A673 (cell line): ENCODE results near the gene BBS10. TPM values are rescaled to one million over a fixed set of nuclear protein-coding genes. Genes with fewer than 3 reads are reported as not detected.

Source experiments
- BruUV-seq: library from RNA; stranded (reverse); fragments of 400-500 nt; replicated peaks from 2 replicates; lab custom pipeline; 2021; lab: Mats Ljungman, UMichigan
- CTCF ChIA-PET: fragments of 300-600 bp; sonication (Branson Sonifier 250); formaldehyde crosslinking; loops from one replicate; lab custom pipeline; 2022; ENCODE audit warnings: antibody characterized with exemption; lab: Charles Lee
- POLR2A ChIA-PET: fragments of 300-600 bp; sonication (Branson Sonifier 250); formaldehyde crosslinking; loops from one replicate; lab custom pipeline; 2022; ENCODE audit warnings: antibody characterized with exemption; ENCODE audit not compliant: low non-redundant PET; lab: Charles Lee
- DNase-seq: peaks from one replicate; pipeline ENCODE4 v3.0.0-alpha.2; 2015; ENCODE audit warnings: low spot score
- H3K27ac ChIP-seq: fragments of 200-600 bp; sonication (generic); 2 replicates; pipeline ENCODE4 v1.5.1; 2016; ENCODE audit warnings: mixed run types, low read depth, mild to moderate bottlenecking, mixed read lengths, antibody characterized with exemption, low read length; ENCODE audit not compliant: poor library complexity, severe bottlenecking
- H3K27me3 ChIP-seq: fragments of 200-600 bp; sonication (generic); replicated peaks from 2 replicates; pipeline ENCODE4 v1.6.1; 2017; ENCODE audit warnings: mixed run types, low read depth, mild to moderate bottlenecking, mixed read lengths, antibody characterized with exemption, low read length; ENCODE audit not compliant: insufficient read depth, poor library complexity
- H3K36me3 ChIP-seq: fragments of 200-600 bp; sonication (generic); 2 replicates; pipeline ENCODE4 v1.6.1; 2016; ENCODE audit warnings: mixed run types, mild to moderate bottlenecking, mixed read lengths, antibody characterized with exemption, low read length; ENCODE audit not compliant: insufficient read depth, poor library complexity, severe bottlenecking
- H3K4me1 ChIP-seq: fragments of 200-600 bp; sonication (generic); 2 replicates; pipeline ENCODE4 v1.6.1; 2017; ENCODE audit warnings: mixed run types, mild to moderate bottlenecking, mixed read lengths, antibody characterized with exemption, low read length; ENCODE audit not compliant: insufficient read depth, poor library complexity, severe bottlenecking
- H3K4me3 ChIP-seq: fragments of 200-600 bp; sonication (generic); 2 replicates; pipeline ENCODE4 v1.5.1; 2016; ENCODE audit warnings: low read depth, mixed run types, mild to moderate bottlenecking, mixed read lengths, low read length; ENCODE audit not compliant: poor library complexity, severe bottlenecking
- H3K9me3 ChIP-seq: fragments of 200-600 bp; sonication (generic); 2 replicates; pipeline ENCODE4 v1.6.1; 2016; ENCODE audit warnings: mixed run types, low read depth, mild to moderate bottlenecking, mixed read lengths, antibody characterized with exemption, low read length; ENCODE audit not compliant: poor library complexity, severe bottlenecking
- CTCF ChIP-seq: fragments of 300-800, 200-600 bp; sonication (generic); conservative IDR thresholded peaks from 2 replicates; pipeline ENCODE4 v1.5.1; 2017; ENCODE audit warnings: low read depth, mild to moderate bottlenecking, antibody characterized with exemption, low read length, moderate library complexity, mixed read lengths
- EZH2 ChIP-seq: fragments of 200-600 bp; sonication (generic); IDR thresholded peaks from 2 replicates; pipeline ENCODE4 v1.6.1; 2017; ENCODE audit warnings: borderline replicate concordance, low read depth, mild to moderate bottlenecking, mixed read lengths, antibody characterized with exemption, low read length; ENCODE audit not compliant: poor library complexity, severe bottlenecking
- intact Hi-C: fragments of 100-400 bp; cut with micrococcal nuclease; formaldehyde crosslinking; loops from one replicate; pipeline ENCODE4 v1.10.0; 2022; ENCODE audit not compliant: unreplicated experiment
- total RNA-seq: library from RNA; stranded (reverse); gene quantifications from 2 replicates; pipeline ENCODE4 v1.2.3, GENCODE V29; 2021

BBS10 gene
- total RNA-seq, 1 experiment from 2014 or later, result 6.3 TPM

- TF ChIP-seq EZH2 (no peak), CTCF (no peak)
- ChIA-PET POLR2A (no interaction called here), CTCF (no interaction called here)
- H3K4me1 ChIP-seq, result peaks cover 7% of the 10 kb centered on the region
- H3K27ac ChIP-seq, result no peak overlapping the region
- no TSS peak for BruUV-seq
- no peak overlapping the region for H3K4me3 ChIP-seq
- H3K36me3 ChIP-seq, result no peaks in the 10 kb centered on the region
- H3K27me3 ChIP-seq, result no peaks in the 10 kb centered on the region
- H3K9me3 ChIP-seq, result no peaks in the 10 kb centered on the region
- intact Hi-C loops, result loop anchor here (5.0 to 10.0 kb wide), 6 partner anchors 112 to 821 kb away; partner anchors contain the start of gene NAP1L1
- no peak for DNase-seq
Observed at GRCh38 chr12:76345569-76345968, 2.6 kb downstream of the BBS10 start.

- intact Hi-C loops, result loop anchor here (10.0 kb wide), 4 partner anchors 187 to 817 kb away; partner anchors contain the start of gene NAP1L1
- CTCF ChIA-PET, result no interaction called here
Observed at GRCh38 chr12:76341436-76342030, 6.7 kb downstream of the BBS10 start.

GRCh38 chr12:76340680-76341435 lies 7.4 kb downstream of the BBS10 start:
- no peaks in the 10 kb centered on the region for H3K9me3 ChIP-seq
- BruUV-seq, result no TSS peak
- H3K4me1 ChIP-seq, result no peaks in the 10 kb centered on the region
- CTCF ChIA-PET, result no interaction called here
- no peaks in the 10 kb centered on the region for H3K36me3 ChIP-seq
- H3K4me3 ChIP-seq, result no peak overlapping the region
- TF ChIP-seq CTCF, result no peak
- TF ChIP-seq EZH2, result no peak
- POLR2A ChIA-PET, result no interaction called here
- intact Hi-C loops, result loop anchor here (10.0 kb wide), 4 partner anchors 186 to 816 kb away; partner anchors contain the start of gene NAP1L1
- DNase-seq, result no peak
- no peaks in the 10 kb centered on the region for H3K27me3 ChIP-seq
- no peak overlapping the region for H3K27ac ChIP-seq

More at GRCh38 chr12:76341436-76342030, 6.7 kb downstream of the BBS10 start:
- Histone ChIP-seq H3K27me3 (no peaks in the 10 kb centered on the region), H3K4me3 (no peak overlapping the region), H3K4me1 (no peaks in the 10 kb centered on the region), H3K27ac (no peak overlapping the region), H3K9me3 (no peaks in the 10 kb centered on the region), H3K36me3 (no peaks in the 10 kb centered on the region)
- TF ChIP-seq CTCF (no peak), EZH2 (no peak)
- no peak for DNase-seq
- BruUV-seq, result no TSS peak
- POLR2A ChIA-PET, result no interaction called here
